ENCODE results near the gene LYVE1. TPM values are rescaled to one million over a fixed set of nuclear protein-coding genes. Genes with fewer than 3 reads are reported as not detected.

The LYVE1 gene
- total RNA-seq, 4 donors from 2014 or later, result 36.1 to 104 (median 71.9) TPM

- Histone ChIP-seq H3K27me3 (no peaks in the 10 kb centered on the region), H3K36me3 (no peaks in the 10 kb centered on the region), H3K27ac (peak overlapping the region in 2 of 4 donors; percentile 5 to 58), H3K9me3 (no peaks in the 10 kb centered on the region), H3K4me1 (peaks cover 0 to 35% (median 11%) of the 10 kb centered on the region in 4 donors), H3K4me3 (no peak overlapping the region)
- TF ChIP-seq POLR2A (IDR thresholded peaks at IDR 0.05) (no peak), EP300 (IDR thresholded peaks at IDR 0.05) (no peak)
- DNase-seq (ENCODE audit: low spot score in 2 of 2), result no peak
Measured at GRCh38 chr11:10608584-10608983, 40.1 kb upstream of the LYVE1 start.

- no peaks in the 10 kb centered on the region for H3K9me3 ChIP-seq
- H3K36me3 ChIP-seq, result no peaks in the 10 kb centered on the region
- WGBS, 2 donors, result 48 to 54% methylated on average over 6 of the region's 6 CpGs
- peak overlapping the region in 2 of 4 donors; percentile 41 to 58 for H3K27ac ChIP-seq
- TF ChIP-seq POLR2A (IDR thresholded peaks at IDR 0.05), result no peak
- no peak for DNase-seq (ENCODE audit: low spot score in 2 of 2)
- H3K27me3 ChIP-seq, result no peaks in the 10 kb centered on the region
- peaks cover 0 to 37% (median 11%) of the 10 kb centered on the region in 4 donors for H3K4me1 ChIP-seq
- no peak overlapping the region for H3K4me3 ChIP-seq
Measured at GRCh38 chr11:10607462-10608132, 39.1 kb upstream of the LYVE1 start.

- no peaks in the 10 kb centered on the region for H3K9me3 ChIP-seq
- no peak overlapping the region for H3K4me3 ChIP-seq
- peak overlapping the region in 2 of 4 donors; percentile 41 to 58 for H3K27ac ChIP-seq
- DNase-seq (ENCODE audit: low spot score in 2 of 2), result no peak
- TF ChIP-seq CTCF (IDR thresholded peaks at IDR 0.05) (no peak), POLR2A (IDR thresholded peaks at IDR 0.05) (no peak), EP300 (IDR thresholded peaks at IDR 0.05) (no peak)
- H3K4me1 ChIP-seq, result peaks cover 0 to 36% (median 11%) of the 10 kb centered on the region in 4 donors
- H3K27me3 ChIP-seq, result no peaks in the 10 kb centered on the region
- WGBS, 2 donors, result 67 to 68% methylated on average over 6 of the region's 6 CpGs
- no peaks in the 10 kb centered on the region for H3K36me3 ChIP-seq
Measured at GRCh38 chr11:10606536-10607208, 38.2 kb upstream of the LYVE1 start.

DNA sequence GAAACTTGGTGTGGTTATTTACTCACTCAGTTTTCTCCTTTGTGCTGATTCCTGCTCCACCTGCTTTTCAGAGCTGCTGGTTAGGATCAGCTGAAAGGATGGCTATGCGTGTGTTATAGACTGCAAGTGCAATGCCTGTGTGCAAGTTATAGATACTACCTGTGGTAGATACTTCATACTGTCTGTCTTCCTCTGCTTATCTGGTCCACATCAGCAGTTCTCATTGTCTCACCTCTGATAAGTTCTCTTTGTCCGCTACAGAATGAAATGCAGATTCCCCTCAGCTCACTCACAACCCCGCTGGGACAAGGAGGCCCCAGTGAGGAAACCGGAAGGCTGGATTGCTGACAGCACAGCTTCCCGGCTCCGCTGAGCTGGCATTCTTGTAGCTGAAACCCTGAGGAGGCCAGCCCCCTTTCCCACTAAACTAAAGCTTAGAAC is 37.5 kb upstream of the LYVE1 start:
- Histone ChIP-seq H3K27ac (peak overlapping the region in 2 of 4 donors; percentile 41 to 58), H3K27me3 (no peaks in the 10 kb centered on the region), H3K36me3 (no peaks in the 10 kb centered on the region), H3K4me3 (peak overlapping the region in 1 of 4 donors; percentile 21), H3K9me3 (no peaks in the 10 kb centered on the region), H3K4me1 (peaks cover 0 to 36% (median 11%) of the 10 kb centered on the region in 4 donors)
- TF ChIP-seq CTCF (IDR thresholded peaks at IDR 0.05) (no peak), POLR2A (IDR thresholded peaks at IDR 0.05) (no peak), EP300 (IDR thresholded peaks at IDR 0.05) (peak in 1 of 2 donors; percentile 28)
- WGBS, 2 donors, result 32 to 34% methylated on average over 6 of the region's 6 CpGs
- peak in 1 of 2 donors; percentile 41 for DNase-seq (ENCODE audit: low spot score in 2 of 2)

DNA sequence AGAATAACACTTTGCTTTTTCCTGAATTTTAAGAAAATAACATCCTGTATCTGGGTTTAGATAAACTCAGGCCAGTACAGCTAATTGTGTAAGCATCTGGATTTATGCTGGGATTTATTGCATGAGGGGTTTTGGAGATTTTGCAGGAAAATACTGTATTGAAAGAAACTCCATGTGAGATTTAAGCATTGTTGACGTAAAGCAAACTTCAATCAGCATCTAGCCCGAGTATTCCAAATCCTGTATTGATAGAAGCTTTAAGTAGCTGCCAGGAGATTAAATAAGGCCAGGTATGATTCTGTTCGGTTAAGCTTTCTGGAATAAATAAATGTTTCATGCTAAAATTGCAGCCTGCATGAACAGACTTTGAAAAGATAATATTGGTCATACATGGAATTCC is 36.3 kb upstream of the LYVE1 start:
- 88 to 89% methylated on average over 3 of the region's 3 CpGs for WGBS, 2 donors
- no peak for DNase-seq (ENCODE audit: low spot score in 2 of 2)
- Histone ChIP-seq H3K27me3 (no peaks in the 10 kb centered on the region), H3K4me1 (peaks cover 0 to 36% (median 11%) of the 10 kb centered on the region in 4 donors), H3K36me3 (no peaks in the 10 kb centered on the region), H3K9me3 (no peaks in the 10 kb centered on the region), H3K27ac (peak overlapping the region in 1 of 4 donors; percentile 80), H3K4me3 (no peak overlapping the region)
- no peak for TF ChIP-seq CTCF (IDR thresholded peaks at IDR 0.05)
- TF ChIP-seq POLR2A (IDR thresholded peaks at IDR 0.05), result no peak
- no peak for TF ChIP-seq EP300 (IDR thresholded peaks at IDR 0.05)

DNA sequence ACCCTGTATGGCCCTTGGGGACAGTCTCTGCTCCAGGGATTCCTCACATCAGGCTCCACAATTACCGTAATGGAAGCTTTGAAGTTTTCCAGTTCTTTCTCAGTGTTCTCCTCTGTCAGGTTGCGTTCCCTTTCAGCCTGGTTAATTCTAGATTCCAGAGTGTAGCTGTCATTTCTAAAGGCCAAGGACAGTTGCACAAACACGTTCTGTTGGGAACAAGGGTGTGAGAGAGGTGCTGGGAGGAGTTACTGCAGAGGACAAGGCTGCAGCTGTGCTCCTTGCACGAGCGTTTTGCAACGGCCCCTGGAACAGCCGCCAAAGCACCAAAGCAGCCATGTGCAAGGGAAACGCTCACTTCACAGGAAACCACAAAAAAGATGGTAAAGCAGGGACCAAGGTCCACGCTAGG is 35.9 kb upstream of the LYVE1 start:
- TF ChIP-seq EP300 (IDR thresholded peaks at IDR 0.05) (peak in 1 of 2 donors; percentile 38), CTCF (IDR thresholded peaks at IDR 0.05) (no peak)
- peak overlapping the region in 3 of 4 donors; percentile 60 to 80 (median 74) for H3K27ac ChIP-seq
- WGBS, 2 donors, result 48 to 52% methylated on average over 9 of the region's 9 CpGs
- H3K36me3 ChIP-seq, result no peaks in the 10 kb centered on the region
- H3K4me3 ChIP-seq, result no peak overlapping the region
- H3K27me3 ChIP-seq, result no peaks in the 10 kb centered on the region
- peaks cover 0 to 35% (median 11%) of the 10 kb centered on the region in 4 donors for H3K4me1 ChIP-seq
- DNase-seq (ENCODE audit: low spot score in 2 of 2), result peak; percentile 38 to 53
- no peaks in the 10 kb centered on the region for H3K9me3 ChIP-seq
